Naive thymus-derived CD4-positive, alpha-beta T cell (primary cell): ENCODE data around the gene ZDHHC18. TPM values are rescaled to one million over a fixed set of nuclear protein-coding genes. Genes with fewer than 3 reads are reported as not detected.

Experiments used
- ATAC-seq: fragments of 150-1000 bp; cut with Tn5 transposase; 2 replicates; pipeline ENCODE4 v1.10.0; 2021; ENCODE audit warnings: mild to moderate bottlenecking, moderate library complexity
- CTCF ChIA-PET: fragments of 350-600 bp; sonication (Branson Sonifier 250); formaldehyde crosslinking; loops from one replicate; lab custom pipeline; 2021; ENCODE audit warnings: antibody characterized with exemption; lab: Charles Lee
- POLR2A ChIA-PET: fragments of 350-600 bp; sonication (Branson Sonifier 250); formaldehyde crosslinking; loops from one replicate; lab custom pipeline; 2021; ENCODE audit warnings: antibody characterized with exemption, inconsistent platforms; lab: Charles Lee
- DNase-seq, 9 donors: peaks; one replicate each; pipeline versions ENCODE4 v3.0.0 to v3.0.0-alpha.2; 2020 to 2022; ENCODE audit warnings: mixed read lengths in 1 of 9
- H3K27ac ChIP-seq: one replicate; pipeline ENCODE4 v1.7.0; 2013; ENCODE audit warnings: mild to moderate bottlenecking, low read depth, low read length, moderate library complexity
- H3K27me3 ChIP-seq, 2 donors: one replicate each; pipeline ENCODE4 v1.7.0; 2013; ENCODE audit warnings: low read length in 2 of 2, mild to moderate bottlenecking in 2 of 2, moderate library complexity in 2 of 2; ENCODE audit not compliant: control insufficient read depth in 2 of 2, insufficient read depth in 2 of 2
- H3K36me3 ChIP-seq, 3 experiments: 1 replicate in 2 of 3; 2 replicates in 1 of 3; pipeline ENCODE4 v1.7.0; 2013; ENCODE audit warnings: low read length in 3 of 3, mild to moderate bottlenecking in 3 of 3, moderate library complexity in 1 of 3; ENCODE audit not compliant: insufficient read depth in 3 of 3, control insufficient read depth in 2 of 3
- H3K4me1 ChIP-seq, 2 donors: one replicate each; pipeline ENCODE4 v1.7.0; 2013; ENCODE audit warnings: low read length in 2 of 2, mild to moderate bottlenecking in 2 of 2, moderate library complexity in 1 of 2; ENCODE audit not compliant: control insufficient read depth in 2 of 2, insufficient read depth in 2 of 2
- H3K4me3 ChIP-seq: 2 replicates; pipeline ENCODE4 v1.7.0; 2013; ENCODE audit warnings: mild to moderate bottlenecking, low read length
- H3K9me3 ChIP-seq, 3 experiments: 1 replicate in 2 of 3; 2 replicates in 1 of 3; pipeline ENCODE4 v1.7.0; 2013; ENCODE audit warnings: low read length in 3 of 3; ENCODE audit not compliant: control insufficient read depth in 2 of 3
- H3K27ac Mint-ChIP-seq, 9 donors: one replicate each; pipeline ENCODE4 v1.8.0; 2020 to 2022; ENCODE audit warnings: mixed read lengths in 9 of 9, mild to moderate bottlenecking in 8 of 9, moderate library complexity in 5 of 9, inconsistent platforms in 2 of 9
- H3K27me3 Mint-ChIP-seq, 5 donors: one replicate each; pipeline ENCODE4 v1.8.0; 2021 to 2022; ENCODE audit warnings: mixed read lengths in 5 of 5, mild to moderate bottlenecking in 1 of 5
- H3K36me3 Mint-ChIP-seq, 5 donors: one replicate each; pipeline ENCODE4 v1.8.0; 2020 to 2022; ENCODE audit warnings: mixed read lengths in 5 of 5, mild to moderate bottlenecking in 3 of 5, inconsistent platforms in 1 of 5
- H3K4me1 Mint-ChIP-seq, 7 donors: one replicate each; pipeline ENCODE4 v1.8.0; 2020 to 2022; ENCODE audit warnings: mixed read lengths in 7 of 7, mild to moderate bottlenecking in 3 of 7, inconsistent platforms in 1 of 7
- H3K4me3 Mint-ChIP-seq, 10 donors: one replicate each; pipeline ENCODE4 v1.8.0; 2020 to 2022; ENCODE audit warnings: mild to moderate bottlenecking in 10 of 10, mixed read lengths in 10 of 10, moderate library complexity in 6 of 10, inconsistent platforms in 2 of 10
- H3K9me3 Mint-ChIP-seq, 11 donors: one replicate each; pipeline ENCODE4 v1.8.0; 2020 to 2022; ENCODE audit warnings: mixed read lengths in 11 of 11, mild to moderate bottlenecking in 4 of 11, inconsistent platforms in 1 of 11, moderate library complexity in 1 of 11
- intact Hi-C, 2 donors: fragments of 100-400 bp; cut with micrococcal nuclease; formaldehyde crosslinking; loops; one replicate each; pipeline ENCODE4 v1.15.1; 2023
- polyA plus RNA-seq, 2 donors: library from polyadenylated mRNA; unstranded; fragments of 300-500 nt; fragmentation: Illumina TruSeq; gene quantifications; one replicate each; pipeline ENCODE4 v1.2.3, GENCODE V29; 2021
- total RNA-seq, 6 experiments: library from RNA in 5 of 6; stranded (reverse) in 5 of 6; gene quantifications; 1 replicate in 5 of 6; 2 replicates in 1 of 6; pipeline ENCODE4 v1.2.3 and lab custom pipeline; 2021 to 2026

Gene ZDHHC18
- total and polyA plus RNA-seq, 7 experiments from 2014 or later, result 3.1 to 72.4 (median 38.8) TPM

- CTCF ChIA-PET, result interaction anchor here (0.6 to 1.5 kb wide), 6 partner anchors 10 to 534 kb away, joined by 3 to 6 read pairs (median 4); no protein-coding TSS in a partner anchor
These were observed 61.7 kb downstream of the ZDHHC18 start for GRCh38 chr1:26888231-26888630.

DNA sequence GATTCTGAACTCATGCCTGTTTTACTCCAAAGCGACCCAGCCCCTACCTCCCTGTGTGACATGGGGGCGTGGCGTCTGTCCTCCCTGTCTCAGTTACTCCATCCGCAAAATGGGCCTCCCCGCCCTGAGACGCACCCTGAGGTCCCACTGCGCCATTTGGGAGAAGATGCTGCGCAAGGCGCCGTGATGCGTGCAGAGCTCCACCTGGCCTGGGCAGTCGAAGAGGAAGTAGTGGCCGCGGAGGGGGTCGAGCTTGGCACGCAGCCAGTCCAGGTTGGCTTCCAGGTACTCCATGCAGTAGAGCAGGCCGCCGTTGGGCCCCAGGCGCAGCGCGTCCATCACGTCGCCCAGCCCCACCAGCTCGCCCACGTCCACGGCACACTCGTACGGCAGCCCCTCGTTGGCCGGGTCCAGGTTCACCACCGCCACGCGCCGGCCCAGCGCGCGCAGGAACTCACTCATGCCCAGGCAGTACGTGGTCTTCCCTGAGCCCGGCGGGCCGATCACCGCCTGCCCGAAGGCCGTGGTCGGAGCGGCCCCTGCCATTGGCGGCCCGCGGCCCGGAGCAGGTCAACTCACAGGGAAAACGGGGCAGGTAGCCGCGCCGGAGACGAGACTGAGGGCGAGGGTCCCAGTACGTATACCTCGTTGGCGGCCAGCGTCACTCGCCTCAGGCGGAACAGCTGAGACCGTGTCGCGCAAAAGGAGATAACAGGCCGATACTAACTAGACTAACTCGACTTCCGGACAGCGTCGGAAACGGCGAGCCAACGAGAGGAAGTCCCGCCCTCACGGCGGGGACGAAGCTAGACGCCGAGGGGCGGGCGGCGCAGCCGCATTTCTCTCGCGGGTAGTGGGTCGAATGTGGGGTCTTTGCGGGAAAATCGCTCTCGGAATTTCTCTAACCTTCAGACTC, 63.3 kb downstream of the ZDHHC18 start, which contains the start of gene GPN2:
Gene GPN2 (minus strand): TSS at position 733 of the 916 bp plus-strand sequence. CDS start 187 bp downstream, at position 546.
- H3K4me3 Mint-ChIP-seq, result peak within 1 kb of the TSS; percentile 89 to 98 (median 94)

More at GRCh38 chr1:26888231-26888630, 61.7 kb downstream of the ZDHHC18 start:
- Histone ChIP-seq H3K36me3 (peaks cover 19 to 73% (median 20%) of the 10 kb centered on the region in 3 experiments), H3K4me3 (no peak overlapping the region), H3K27ac (peak overlapping the region; percentile 37), H3K9me3 (no peaks in the 10 kb centered on the region), H3K4me1 (peaks cover 7% of the 10 kb centered on the region in 2 donors), H3K27me3 (no peaks in the 10 kb centered on the region)
- Mint-ChIP-seq H3K4me3 (peak overlapping the region; percentile 89 to 98 (median 94)), H3K4me1 (peaks cover 18 to 40% (median 35%) of the 10 kb centered on the region in 7 donors), H3K27ac (peak overlapping the region in 7 of 9 donors; percentile 55 to 96 (median 95)), H3K27me3 (no peaks in the 10 kb centered on the region), H3K36me3 (peaks cover 15 to 38% (median 29%) of the 10 kb centered on the region in 5 donors), H3K9me3 (no peaks in the 10 kb centered on the region)
- intact Hi-C loops, result no loop called here
- ATAC-seq, result no peak
- POLR2A ChIA-PET, result interaction anchor here (0.6 to 2.3 kb wide), 4 partner anchors 11 to 1420 kb away, joined by 3 to 8 read pairs (median 4); partner anchors contain the start of gene GPATCH3
- no peak for DNase-seq

GRCh38 chr1:26890467-26890796, 63.9 kb downstream of the ZDHHC18 start:
- peak overlapping the region; percentile 94 for H3K27ac ChIP-seq

More for the DNA sequence above, 63.3 kb downstream of the ZDHHC18 start, which contains the start of gene GPN2:
- peaks cover 14 to 73% (median 16%) of the 10 kb centered on the region in 3 experiments for H3K36me3 ChIP-seq
- POLR2A ChIA-PET, result interaction anchor here (0.6 to 2.9 kb wide), 19 partner anchors 10 to 418 kb away, joined by 3 to 74 read pairs (median 4); partner anchors contain the start of genes GPATCH3, HMGN2, KDF1 and NUDC
- ATAC-seq (peak; percentile 97), DNase-seq (peak; percentile 49 to 78 (median 73))
- H3K27ac Mint-ChIP-seq, result peak within 1 kb of the TSS; percentile 93 to 96 (median 95)
- intact Hi-C loops, result loop anchor here (1.0 to 2.0 kb wide), 4 partner anchors 10 to 63 kb away; partner anchors contain the start of genes GPATCH3 (in 2 of the 2), NUDC (in 2 of the 2) and ZDHHC18 (in 1 of the 2)
- H3K9me3 Mint-ChIP-seq, result no peaks in the 10 kb centered on the region
- H3K4me1 Mint-ChIP-seq, result peaks cover 22 to 43% (median 35%) of the 10 kb centered on the region in 7 donors
- H3K4me3 ChIP-seq, result peak within 1 kb of the TSS; percentile 98
- no peaks in the 10 kb centered on the region for H3K9me3 ChIP-seq
- CTCF ChIA-PET, result interaction anchor here (0.5 to 1.3 kb wide), 4 partner anchors 10 to 142 kb away, joined by 3 to 5 read pairs (median 4); partner anchors contain the start of gene GPATCH3
- peaks cover 7% of the 10 kb centered on the region in 2 donors for H3K4me1 ChIP-seq
- peak within 1 kb of the TSS; percentile 94 for H3K27ac ChIP-seq
- H3K27me3 ChIP-seq, result no peaks in the 10 kb centered on the region
- H3K27me3 Mint-ChIP-seq, result no peaks in the 10 kb centered on the region
- H3K36me3 Mint-ChIP-seq, result peaks cover 18 to 37% (median 26%) of the 10 kb centered on the region in 5 donors

GRCh38 chr1:26894263-26894662, 67.8 kb downstream of the ZDHHC18 start:
- DNase-seq (no peak), ATAC-seq (no peak)
- H3K4me3 ChIP-seq, result no peak overlapping the region
- no peaks in the 10 kb centered on the region for H3K9me3 Mint-ChIP-seq
- H3K9me3 ChIP-seq, result no peaks in the 10 kb centered on the region
- no peaks in the 10 kb centered on the region for H3K27me3 ChIP-seq
- CTCF ChIA-PET, result no interaction called here
- H3K4me1 Mint-ChIP-seq, result peaks cover 25 to 40% (median 32%) of the 10 kb centered on the region in 7 donors
- H3K4me3 Mint-ChIP-seq, result peak overlapping the region in 2 of 10 donors; percentile 6 to 34
- POLR2A ChIA-PET, result no interaction called here
- intact Hi-C loops, result no loop called here
- H3K27ac Mint-ChIP-seq, result peak overlapping the region in 1 of 9 donors; percentile 44
- peaks cover 14 to 24% (median 16%) of the 10 kb centered on the region in 5 donors for H3K36me3 Mint-ChIP-seq
- no peaks in the 10 kb centered on the region for H3K27me3 Mint-ChIP-seq
- peaks cover 0 to 63% (median 8%) of the 10 kb centered on the region in 3 experiments for H3K36me3 ChIP-seq
- H3K4me1 ChIP-seq, result peaks cover 6 to 9% of the 10 kb centered on the region in 2 donors
- H3K27ac ChIP-seq, result no peak overlapping the region

More at GRCh38 chr1:26890467-26890796, 63.9 kb downstream of the ZDHHC18 start:
- ATAC-seq, result peak; percentile 53
- peak overlapping the region; percentile 93 to 96 (median 95) for H3K27ac Mint-ChIP-seq
- peak overlapping the region; percentile 89 to 98 (median 94) for H3K4me3 Mint-ChIP-seq
- ChIA-PET POLR2A (interaction anchor here (0.6 to 2.9 kb wide), 17 partner anchors 10 to 419 kb away, joined by 3 to 74 read pairs (median 4); partner anchors contain the start of genes GPATCH3, HMGN2, KDF1 and NUDC), CTCF (interaction anchor here (1.3 kb wide), 2 partner anchors 9 to 11 kb away, joined by 4 to 5 read pairs; partner anchors contain the start of gene GPATCH3)
- Histone ChIP-seq H3K27me3 (no peaks in the 10 kb centered on the region), H3K9me3 (no peaks in the 10 kb centered on the region), H3K36me3 (peaks cover 9 to 73% (median 15%) of the 10 kb centered on the region in 3 experiments), H3K4me3 (peak overlapping the region; percentile 98), H3K4me1 (peaks cover 7% of the 10 kb centered on the region in 2 donors)
- H3K4me1 Mint-ChIP-seq, result peaks cover 23 to 42% (median 31%) of the 10 kb centered on the region in 7 donors
- no peaks in the 10 kb centered on the region for H3K9me3 Mint-ChIP-seq
- H3K36me3 Mint-ChIP-seq, result peaks cover 15 to 34% (median 21%) of the 10 kb centered on the region in 5 donors
- intact Hi-C loops, result loop anchor here (1.0 to 2.0 kb wide), 4 partner anchors 10 to 64 kb away; partner anchors contain the start of genes GPATCH3 (in 2 of the 2), NUDC (in 2 of the 2) and ZDHHC18 (in 1 of the 2)
- no peaks in the 10 kb centered on the region for H3K27me3 Mint-ChIP-seq
- no peak for DNase-seq

DNA sequence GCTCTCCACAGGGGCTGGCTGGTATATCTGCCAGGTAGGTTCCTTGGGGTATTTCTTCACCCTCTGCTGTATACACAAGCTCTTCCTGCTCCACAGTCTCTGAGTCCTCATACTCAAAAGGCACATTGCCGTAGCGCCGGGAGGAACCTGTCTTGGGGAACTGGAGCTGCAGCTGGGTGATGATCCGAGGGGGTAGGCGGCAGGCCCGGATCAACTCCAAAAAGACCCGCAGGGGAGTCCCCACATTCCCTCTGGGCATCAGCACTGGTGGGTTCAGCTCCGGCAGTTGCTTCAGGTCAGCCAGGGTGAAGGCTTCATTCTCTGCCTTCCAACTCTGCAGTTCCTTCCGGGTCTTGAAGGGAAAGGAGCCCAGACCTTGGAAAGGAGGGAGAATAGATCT, 70.9 kb downstream of the ZDHHC18 start:
- H3K27me3 Mint-ChIP-seq, result no peaks in the 10 kb centered on the region

More for the DNA sequence above, 70.9 kb downstream of the ZDHHC18 start:
- H3K27ac Mint-ChIP-seq, result no peak overlapping the region
- ChIA-PET POLR2A (interaction anchor here (1.0 kb wide), 1 partner anchor 397 kb away, joined by 3 read pairs; no protein-coding TSS in a partner anchor), CTCF (interaction anchor here (0.7 kb wide), 1 partner anchor 505 kb away, joined by 4 read pairs; no protein-coding TSS in a partner anchor)
- peaks cover 13 to 24% (median 16%) of the 10 kb centered on the region in 5 donors for H3K36me3 Mint-ChIP-seq
- no peaks in the 10 kb centered on the region for H3K27me3 ChIP-seq
- H3K27ac ChIP-seq, result no peak overlapping the region
- ATAC-seq (no peak), DNase-seq (no peak)
- no peaks in the 10 kb centered on the region for H3K9me3 Mint-ChIP-seq
- H3K36me3 ChIP-seq, result peaks cover 0 to 57% (median 8%) of the 10 kb centered on the region in 3 experiments
- H3K4me3 ChIP-seq, result no peak overlapping the region
- H3K4me1 Mint-ChIP-seq, result peaks cover 28 to 49% (median 41%) of the 10 kb centered on the region in 7 donors
- peak overlapping the region in 1 of 10 donors; percentile 20 for H3K4me3 Mint-ChIP-seq
- intact Hi-C loops, result no loop called here
- no peaks in the 10 kb centered on the region for H3K9me3 ChIP-seq
- H3K4me1 ChIP-seq, result peaks cover 10 to 16% of the 10 kb centered on the region in 2 donors
